NCI-H446 treated with DMSO at 0.1 percent for 48 hours (cell line): ENCODE results near the gene KRTAP21-2.
"Not testable (repeated sequence)": the region's sequence is repeated elsewhere in the genome, so short reads cannot be mapped to it uniquely, and the experiment has no call there.

Experiments
- DNase-seq: peaks from one replicate; lab custom pipeline; 2025; lab: John Stamatoyannopoulos, UW

The KRTAP21-2 gene

DNA sequence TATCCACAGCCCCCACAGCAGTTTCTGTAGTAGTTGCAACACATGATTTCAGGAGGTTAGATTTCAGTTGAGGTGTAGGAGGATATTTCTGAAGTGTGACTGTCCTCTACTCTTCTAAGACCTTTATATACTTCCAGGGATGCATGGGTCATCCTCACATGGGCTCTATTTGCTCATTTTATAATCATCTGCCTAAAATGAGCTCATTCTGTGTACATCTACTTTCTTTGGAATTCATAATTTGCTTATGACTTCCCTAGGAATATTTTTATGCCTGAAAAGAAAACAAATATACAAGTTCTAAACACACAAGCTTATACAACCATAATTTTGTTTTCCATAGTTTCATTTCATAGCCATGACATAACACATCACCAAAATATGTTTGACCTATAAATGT lies at the start of gene KRTAP21-2:
KRTAP21-2 (minus strand) TSS at position 101 of the 400 bp plus-strand sequence; CDS start at position 44, 57 bp downstream.
- no peak for DNase-seq

GRCh38 chr21:30793581-30794314 lies 46.7 kb upstream of the KRTAP21-2 start:
- DNase-seq, result no peak

DNA sequence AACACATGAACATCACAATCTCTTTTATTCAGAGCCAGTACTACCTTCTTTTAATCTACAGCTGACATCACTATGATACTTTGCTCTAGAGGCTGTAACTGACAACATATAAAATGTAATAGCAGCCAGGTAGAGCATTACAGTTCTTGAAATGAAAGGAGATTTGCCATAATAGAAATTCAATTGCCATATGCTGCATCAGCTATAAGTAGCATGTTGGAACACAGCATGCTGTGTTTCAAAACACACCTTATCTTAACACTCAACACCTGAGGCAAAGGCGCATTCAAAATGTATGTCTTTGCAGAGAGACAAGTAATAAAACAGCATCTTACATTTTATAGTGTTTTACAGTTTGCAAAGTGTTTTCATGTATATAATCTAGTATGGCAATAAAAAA lies 32.2 kb upstream of the KRTAP21-2 start:
- no peak for DNase-seq

- DNase-seq, result no peak
Measured at GRCh38 chr21:30769724-30770431, 22.8 kb upstream of the KRTAP21-2 start.

DNA sequence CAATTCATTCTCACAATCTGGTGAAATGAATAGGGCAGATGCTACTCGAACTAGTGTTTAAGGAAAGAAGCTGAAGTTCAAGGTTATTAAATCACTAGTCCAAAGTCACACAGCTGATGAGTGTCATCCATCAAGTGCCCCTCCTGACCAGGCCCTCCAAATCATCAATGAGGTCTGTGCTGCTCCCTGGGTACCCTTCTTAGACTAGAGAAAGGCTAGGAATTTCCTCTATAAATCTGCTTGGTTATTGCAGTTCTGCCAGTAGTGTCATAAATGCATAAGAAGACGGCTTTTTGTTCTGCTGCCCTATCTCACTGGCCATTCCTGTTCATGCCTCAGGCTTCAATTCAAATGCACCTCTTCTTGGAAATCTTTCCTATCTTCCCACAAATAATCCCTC lies 13.7 kb upstream of the KRTAP21-2 start:
- DNase-seq, result no peak

DNA sequence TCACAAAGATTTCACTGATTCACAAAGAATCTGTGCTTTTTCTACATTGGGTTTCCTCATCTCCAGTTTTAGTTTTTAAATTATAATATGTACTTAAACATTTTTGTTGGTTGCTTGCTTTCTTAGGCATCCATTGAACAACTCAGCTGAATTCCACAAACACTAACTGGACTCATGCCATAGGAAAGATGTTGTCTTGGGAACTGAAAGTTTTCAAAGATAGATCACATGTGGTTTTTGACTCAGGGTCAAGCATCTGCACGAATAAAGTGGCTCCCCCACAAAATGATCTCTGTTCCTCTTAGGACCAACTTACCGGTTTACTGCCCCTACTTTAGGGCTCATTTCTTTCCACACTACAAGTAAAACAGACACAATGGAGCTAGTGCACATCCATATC lies 11.2 kb upstream of the KRTAP21-2 start:
- DNase-seq, result no peak

- DNase-seq, result not testable (repeated sequence)
Measured at GRCh38 chr21:30755328-30755727, 8.3 kb upstream of the KRTAP21-2 start, which contains the start of gene KRTAP21-1. KRTAP21-1 (minus strand) TSS chr21:30755428; CDS start chr21:30755378, 50 bp downstream.

GRCh38 chr21:30740462-30740861 lies 6.6 kb downstream of the KRTAP21-2 start:
- no peak for DNase-seq

GRCh38 chr21:30733026-30733425 lies 14.0 kb downstream of the KRTAP21-2 start:
- peak; percentile 2 for DNase-seq

DNA sequence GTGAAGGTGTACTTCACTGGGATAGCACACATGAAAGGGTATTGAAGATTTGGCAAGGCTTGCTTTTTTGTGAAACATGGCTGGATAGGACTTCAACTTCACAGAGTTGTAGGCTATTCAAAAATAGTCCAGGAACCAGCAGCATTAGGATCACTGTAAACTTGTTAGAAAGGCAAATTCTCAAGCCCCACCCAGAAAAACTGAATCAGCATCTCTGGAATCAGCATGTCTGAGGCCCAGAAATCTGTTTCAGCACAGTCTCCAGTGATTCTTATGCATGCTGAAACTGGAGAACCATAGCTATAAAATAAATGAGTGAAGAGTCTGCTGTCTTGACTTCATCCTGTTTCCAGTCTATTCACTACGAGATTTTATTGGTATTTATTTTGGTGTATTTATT lies 20.3 kb downstream of the KRTAP21-2 start:
- no peak for DNase-seq

DNA sequence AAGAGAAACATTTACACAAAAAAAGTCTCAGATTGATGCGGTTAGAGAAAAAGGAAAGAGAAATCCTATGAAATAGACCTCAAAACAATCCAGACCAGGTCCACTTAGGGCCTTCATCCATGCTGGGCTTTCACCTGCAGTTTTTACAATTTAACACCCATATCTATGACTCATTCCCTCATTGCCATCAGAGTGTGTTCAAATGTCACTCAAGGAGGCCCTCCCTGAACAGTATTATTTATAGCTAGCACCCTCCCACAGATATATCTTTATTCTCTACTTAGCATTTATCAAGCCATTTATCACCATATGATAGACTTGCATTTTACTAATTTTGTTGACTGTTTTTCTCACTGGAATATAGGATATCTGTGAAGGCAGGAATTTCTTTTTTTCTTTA lies 27.7 kb downstream of the KRTAP21-2 start:
- no peak for DNase-seq

DNA sequence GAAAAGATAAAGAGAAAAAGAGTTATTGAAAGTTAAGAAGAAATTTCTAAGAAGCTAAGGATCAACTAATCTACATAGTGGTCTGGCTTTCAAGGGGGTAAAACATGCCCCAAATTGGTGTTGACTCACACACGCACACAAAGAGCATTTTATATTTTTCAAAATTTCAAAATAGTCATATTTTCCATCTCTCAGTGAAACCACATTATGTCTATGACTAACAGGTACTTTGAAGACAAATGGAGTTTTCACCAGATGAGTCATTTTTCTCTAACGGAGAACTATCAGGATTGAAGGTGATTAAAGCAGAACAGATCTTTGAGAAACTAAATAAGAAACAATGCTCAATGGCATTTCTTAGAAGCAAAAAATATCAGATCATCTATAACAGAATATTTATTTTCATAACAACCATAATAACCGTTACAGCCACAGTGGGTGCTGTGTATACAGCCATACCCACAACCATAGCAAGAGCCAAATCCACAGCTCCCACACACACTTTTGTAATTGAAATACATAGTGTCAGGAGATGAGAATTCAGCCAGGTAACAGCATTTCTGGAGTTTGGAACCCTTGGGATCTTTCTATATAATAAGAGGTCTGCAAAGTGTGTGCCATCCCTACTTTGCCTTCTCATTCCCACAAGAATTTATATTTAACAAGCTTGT lies 28.7 kb downstream of the KRTAP21-2 start, which contains the start of gene KRTAP21-3:
KRTAP21-3 (minus strand) TSS at position 539 of the 671 bp plus-strand sequence; CDS start at position 521, 18 bp downstream.
- DNase-seq, result no peak

GRCh38 chr21:30717105-30717504 lies 30.0 kb downstream of the KRTAP21-2 start:
- no peak for DNase-seq

DNA sequence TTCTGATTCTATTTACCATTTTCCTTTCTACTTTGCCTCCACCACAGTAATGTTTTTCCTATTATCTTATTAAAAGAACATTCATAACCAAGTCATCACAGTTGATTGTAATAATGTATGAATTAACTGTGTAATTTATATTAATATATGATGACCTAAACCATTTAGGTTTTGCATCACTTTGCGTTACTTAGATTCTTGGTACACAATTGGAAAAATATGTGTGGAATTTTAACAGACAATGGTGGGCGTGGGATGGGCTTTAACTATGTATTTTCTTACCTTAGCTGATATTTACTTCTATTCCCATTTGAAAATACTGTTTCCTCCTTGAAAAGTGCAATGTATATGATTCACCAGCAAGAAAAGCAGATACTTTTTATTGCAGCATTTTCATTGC lies 32.1 kb downstream of the KRTAP21-2 start:
- DNase-seq, result no peak

DNA sequence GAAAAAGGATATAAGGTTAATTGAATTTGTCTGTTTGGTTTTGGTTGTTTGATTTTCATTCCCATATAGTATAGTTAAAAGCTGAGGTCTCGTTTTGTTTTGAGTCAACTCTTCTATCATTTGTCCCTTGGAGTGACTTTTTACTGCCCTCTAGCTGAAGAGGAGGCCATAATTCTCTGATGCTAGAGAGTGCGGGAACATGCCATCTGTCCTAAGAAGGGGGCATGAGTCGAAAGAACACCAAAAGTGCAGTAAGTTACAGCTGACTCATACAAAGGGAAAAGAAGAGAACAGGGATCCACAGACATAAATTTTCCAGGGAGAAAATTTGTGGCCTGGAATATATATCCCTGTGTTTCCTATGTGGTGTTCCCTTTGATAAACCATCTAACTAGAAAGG lies 32.6 kb downstream of the KRTAP21-2 start:
- DNase-seq, result no peak

GRCh38 chr21:30713766-30714165 lies 33.3 kb downstream of the KRTAP21-2 start:
- no peak for DNase-seq

DNA sequence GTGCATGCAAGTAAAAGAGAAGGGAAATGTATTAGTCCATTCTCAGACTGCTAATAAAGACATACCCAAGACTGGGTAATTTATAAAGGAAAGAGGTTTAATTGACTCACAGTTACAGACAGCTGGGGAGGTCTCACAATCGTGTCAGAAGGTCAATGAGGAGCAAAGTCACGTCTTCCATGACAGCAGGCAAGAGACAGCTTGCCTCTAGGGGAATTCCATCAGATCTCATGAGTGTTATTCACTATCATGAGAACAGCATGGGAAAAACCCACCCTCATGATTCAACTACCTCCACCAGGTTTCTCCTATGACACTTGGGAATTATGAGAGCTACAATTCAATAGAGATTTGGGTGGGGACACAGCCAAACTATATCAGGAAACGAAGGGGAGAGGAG lies 36.6 kb downstream of the KRTAP21-2 start:
- no peak for DNase-seq

DNA sequence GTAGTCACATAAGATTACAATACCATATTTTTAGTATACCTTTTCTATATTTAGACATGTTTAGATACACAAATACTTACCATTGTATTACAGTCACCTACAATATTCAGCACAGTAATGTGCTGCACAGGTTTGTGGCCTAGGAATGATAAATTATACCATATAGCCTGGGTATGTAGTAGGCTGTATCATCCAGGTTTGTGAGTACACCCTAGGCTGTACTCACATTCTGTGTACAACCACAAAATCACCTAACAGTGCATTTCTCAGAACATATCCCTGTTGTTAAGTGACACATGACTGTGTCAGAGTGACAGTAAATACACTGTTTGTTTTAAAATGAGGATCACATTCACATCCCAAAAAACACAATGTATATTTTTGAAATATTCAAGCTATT lies 39.6 kb downstream of the KRTAP21-2 start:
- DNase-seq, result no peak
